ENCODE data around the gene ATP10D.
A peak's percentile ranks its signal among the peaks of the same experiment; 100 is the strongest.
"Not testable (repeated sequence)": the region's sequence is repeated elsewhere in the genome, so short reads cannot be mapped to it uniquely, and the experiment has no call there.

ATP10D gene

DNA sequence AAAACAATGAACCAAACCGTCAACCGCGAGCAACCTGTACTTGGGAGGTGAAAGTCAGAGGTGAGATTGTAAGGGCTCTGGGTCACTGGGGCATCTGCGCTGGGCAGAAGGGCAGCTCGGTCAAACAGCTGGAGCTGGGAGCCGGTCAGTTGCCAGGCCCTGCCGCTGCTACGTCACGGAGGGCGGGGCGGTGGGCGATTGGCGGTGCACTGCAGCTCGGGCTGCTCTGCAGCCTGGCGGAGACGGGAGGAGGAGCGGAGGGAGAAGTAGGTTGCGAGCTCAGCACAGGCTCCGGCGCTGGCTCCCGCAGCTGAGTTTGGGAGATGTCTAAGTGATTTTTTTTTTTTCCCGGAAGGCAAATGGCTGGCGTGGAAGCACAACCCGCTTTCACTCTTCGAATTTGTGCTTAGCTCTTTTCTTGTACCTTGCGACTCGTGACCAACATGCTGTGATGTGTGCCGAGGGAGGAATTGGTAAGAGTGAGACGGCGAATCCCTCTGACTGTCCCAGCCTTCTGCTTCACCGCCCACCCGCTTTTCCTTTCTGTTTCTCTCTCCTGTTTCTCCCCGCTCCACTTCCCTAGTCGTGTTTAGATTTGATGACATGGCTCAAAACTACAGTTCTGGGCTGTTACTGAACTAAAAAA, at the start of gene ATP10D:
ATP10D (plus strand) TSS at position 229 of the 646 bp plus-strand sequence. CDS start 27,266 bp downstream, outside the sequence.
- peak; percentile 93 for DNase-seq (ENCODE audit: low read depth)

DNA sequence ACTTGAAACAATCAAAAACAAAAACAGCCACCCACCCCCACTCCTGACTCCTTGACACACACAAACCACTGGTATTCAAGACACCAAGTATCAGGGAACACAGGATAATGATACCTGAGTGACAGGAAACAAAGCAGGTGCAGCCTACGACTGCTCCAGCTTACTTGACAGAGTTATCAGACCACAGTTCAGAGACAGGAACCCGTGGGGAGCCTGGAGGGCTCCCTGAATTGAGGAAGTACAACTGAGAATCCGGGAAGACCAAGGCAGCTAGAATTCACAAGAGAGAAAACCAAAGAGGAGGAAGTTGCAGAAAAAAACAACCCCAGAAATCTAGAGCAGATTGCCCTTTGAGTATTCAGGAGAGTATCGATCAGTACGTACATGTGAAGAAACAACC, 42.1 kb upstream of the ATP10D start:
- DNase-seq (ENCODE audit: low read depth): no peak

DNA sequence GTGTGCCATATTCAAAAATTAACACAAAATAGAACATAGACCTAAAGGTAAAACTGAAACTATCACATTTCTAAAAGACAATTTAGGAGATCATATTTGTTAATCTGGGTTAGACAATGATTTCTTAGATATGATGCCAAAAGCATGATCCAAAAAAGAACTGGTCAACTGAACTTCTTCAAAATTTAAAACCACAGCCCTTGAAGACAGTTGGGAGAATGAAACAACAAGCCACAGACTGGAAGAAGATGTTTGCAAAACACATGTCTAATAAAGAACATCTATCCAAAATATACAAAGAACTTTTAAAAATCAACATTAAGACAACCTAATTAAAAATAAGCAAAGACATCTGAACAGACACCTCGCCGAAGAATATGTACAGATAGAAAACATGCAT, 41.0 kb upstream of the ATP10D start:
- DNase-seq (ENCODE audit: low read depth): no peak

DNA sequence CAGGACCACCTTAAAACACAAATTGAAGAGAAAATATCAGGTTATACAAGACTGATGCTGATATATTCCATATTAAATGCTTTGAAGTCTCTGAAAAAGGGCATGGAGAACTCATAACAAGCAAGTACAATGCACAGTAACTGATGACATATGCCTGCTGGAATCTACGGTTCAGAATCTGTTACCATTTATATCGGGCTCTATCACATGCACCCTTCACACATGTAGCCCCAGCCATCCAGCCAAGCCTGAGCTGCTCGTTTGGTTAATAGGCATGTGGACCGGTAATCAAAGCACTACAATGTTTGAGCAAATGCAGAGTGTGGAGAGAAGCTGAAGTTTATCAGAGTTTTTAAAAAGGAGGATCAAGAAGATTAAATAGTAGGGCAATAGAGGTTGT, 33.4 kb upstream of the ATP10D start:
- peak; percentile 2 for DNase-seq (ENCODE audit: low read depth)

DNA sequence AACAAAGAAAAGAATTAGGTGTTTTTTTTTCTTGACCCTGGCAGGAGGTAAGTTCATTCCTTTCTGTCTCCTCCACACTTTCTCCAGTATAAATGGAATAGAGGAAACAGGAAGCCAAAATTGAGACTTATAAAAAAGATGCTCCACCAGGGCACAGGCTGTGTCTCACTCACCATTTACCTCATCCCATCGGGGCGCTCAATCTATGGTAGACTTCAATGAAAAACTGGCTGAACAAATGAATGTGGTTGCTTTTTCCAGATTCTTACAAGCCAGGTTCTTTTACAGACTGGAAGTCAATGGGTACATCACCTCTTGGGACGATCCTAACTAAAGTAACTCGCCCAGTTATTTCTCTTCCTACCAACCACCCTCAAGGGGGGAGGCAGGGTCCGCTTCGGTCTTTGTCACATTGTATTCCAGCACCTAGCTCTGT, 22.3 kb upstream of the ATP10D start:
- no peak for DNase-seq (ENCODE audit: low read depth)

DNA sequence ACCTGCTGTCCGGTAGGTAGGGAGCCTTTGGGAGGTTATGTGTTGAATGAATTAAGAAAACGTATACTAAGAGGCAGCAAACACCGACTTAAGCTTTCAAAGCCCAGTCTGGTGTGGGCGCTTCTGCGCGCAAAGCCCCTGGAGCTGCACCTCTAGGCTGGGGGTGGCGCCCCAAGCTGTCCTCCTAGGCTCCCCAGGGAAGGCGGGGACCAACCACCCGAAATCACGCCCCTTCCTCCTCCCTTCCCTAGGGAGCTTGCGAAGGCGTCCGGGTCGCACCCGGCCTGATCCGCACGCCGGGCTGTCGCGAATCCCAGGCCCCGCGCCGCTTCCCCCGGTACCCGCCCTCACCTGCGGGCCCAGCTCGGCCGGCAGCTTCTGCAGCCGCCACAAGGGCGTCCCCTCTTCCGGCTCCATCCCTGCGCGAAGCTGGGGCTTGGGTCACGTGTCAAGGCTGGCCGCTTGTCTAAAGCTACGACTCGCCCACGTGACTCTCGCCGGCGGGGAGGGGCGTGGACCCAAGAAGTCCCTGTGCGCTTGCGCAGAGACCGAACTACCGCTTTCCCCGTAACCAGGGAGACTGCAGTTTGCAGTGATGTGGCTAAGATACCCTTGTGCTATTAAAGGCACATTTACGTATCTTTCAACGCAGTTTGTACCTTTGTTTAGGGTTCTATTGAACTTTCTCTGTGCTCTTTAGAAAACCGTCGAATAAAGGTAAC, 21.7 kb upstream of the ATP10D start, which contains the start of gene COMMD8:
COMMD8 (minus strand) TSS at position 468 of the 722 bp plus-strand sequence; CDS start at position 417, 51 bp downstream.
- DNase-seq (ENCODE audit: low read depth): peak; percentile 93

DNA sequence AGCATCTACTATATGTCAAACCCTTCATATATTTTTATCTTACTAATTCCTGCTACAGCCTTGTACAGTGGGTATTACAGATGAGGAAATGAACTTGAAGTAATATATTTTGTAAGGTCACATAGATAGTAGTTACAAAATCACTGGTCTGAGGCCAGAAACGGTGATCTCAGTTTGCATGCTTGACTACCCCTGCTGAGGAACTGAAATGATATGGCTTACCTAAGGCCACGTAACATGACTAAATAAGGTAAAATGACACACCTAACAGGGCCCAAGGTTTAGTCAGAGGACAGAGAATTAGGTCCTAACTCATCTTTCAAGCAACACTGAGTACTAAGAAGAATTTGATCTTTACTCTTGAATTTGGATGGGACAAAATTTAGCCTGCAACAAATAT, 20.1 kb upstream of the ATP10D start:
- DNase-seq (ENCODE audit: low read depth): no peak

DNA sequence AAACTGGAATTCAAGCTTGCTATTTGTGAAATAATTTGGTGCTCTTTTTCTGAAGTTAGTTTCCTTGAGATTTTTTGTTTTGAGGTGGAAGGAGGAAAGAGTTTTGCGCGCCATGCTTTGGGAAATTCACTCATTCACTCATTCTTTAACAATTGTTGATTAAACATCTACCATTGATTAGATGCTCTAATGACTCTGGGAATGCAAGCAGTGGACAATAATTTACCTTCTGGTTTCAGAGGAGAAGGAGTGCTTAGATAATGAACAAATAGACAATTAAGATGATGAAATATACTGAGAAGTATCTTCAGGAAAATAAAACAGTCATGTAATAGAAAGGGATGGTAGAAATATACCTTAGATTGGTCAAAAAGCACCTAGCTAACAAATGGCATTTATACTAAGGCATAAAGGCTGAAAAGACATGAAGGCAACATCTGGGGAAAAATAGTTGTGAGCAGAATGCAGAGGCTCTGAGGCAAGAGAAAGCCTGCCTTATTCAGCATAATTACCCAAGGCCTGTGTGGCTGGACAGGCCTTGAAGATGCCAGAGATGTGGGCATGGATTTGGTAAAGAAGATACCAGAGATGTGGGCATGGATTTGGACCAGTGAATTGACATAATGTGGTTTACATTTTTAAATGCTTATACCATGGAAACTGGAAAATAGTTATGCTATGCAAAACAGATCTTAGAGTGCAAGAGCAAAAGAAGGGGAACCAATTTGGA, 18.9 kb upstream of the ATP10D start:
- no peak for DNase-seq (ENCODE audit: low read depth)

DNA sequence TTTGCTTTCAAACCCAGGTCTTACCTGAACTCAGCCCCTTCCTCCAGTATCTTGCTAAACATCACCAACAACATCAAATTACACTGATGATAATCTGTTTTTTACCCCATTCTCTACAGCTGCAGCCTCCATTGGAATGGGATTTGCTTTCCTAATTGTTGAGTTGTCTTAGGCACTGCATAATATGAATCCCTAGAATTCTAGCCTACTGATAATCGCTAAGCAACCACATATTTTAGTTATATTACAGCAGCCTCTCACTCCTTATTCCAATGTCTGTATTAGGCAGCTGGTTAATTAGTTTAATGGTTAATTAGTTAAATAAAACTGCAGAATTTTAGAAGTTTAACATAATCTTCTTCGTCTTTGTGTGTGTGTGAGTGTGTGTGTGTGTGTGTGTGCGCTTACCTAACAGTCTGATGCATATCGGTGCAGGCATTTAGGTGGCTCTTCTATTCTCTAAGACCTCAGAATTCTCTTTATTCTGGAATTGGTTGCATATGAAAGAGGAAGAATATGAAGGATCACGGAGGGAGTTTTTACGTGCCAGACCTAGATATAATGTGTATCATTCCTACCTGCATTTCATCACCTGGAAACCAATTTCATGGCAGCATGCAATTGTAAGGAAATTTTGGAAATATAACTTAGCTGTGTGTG, 16.2 kb upstream of the ATP10D start:
- no peak for DNase-seq (ENCODE audit: low read depth)

DNA sequence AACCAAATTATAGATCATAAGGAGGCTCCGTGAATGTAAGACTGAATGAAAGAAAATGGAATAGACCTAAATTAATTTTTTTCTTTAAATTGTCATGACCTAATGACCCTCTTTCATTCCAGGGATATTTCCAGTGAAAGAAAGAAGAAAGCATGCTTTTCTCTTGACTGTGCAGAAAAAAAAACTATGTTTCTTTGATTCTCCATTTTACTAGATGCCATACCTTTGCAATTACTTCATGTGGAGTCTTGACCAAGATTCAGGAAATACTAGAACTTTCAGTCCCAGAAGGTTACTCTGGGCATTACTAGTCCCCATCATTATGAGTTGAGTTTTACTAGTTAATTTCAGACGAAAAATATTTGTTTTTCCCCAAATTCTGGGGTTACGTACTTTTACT, 15.1 kb upstream of the ATP10D start:
- DNase-seq (ENCODE audit: low read depth): no peak

DNA sequence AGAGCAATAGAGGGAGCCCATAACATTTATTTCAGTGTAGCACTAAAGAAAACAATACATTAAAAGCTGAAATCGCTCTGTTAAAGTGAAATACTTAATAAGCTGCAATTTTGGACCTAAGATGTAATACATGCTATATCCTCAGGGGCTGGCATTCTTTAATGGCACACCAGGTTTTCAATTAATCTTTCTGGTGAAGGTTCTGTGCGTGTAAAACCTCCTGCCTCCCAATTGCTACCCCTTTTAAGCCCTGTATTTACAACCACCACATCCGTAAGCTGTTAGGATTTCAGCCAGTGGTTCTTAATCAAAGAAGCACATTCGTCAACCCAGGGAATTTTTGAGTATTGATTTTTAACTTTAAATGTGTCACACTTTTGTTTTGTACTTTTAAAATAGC, 14.0 kb upstream of the ATP10D start:
- DNase-seq (ENCODE audit: low read depth): no peak

DNA sequence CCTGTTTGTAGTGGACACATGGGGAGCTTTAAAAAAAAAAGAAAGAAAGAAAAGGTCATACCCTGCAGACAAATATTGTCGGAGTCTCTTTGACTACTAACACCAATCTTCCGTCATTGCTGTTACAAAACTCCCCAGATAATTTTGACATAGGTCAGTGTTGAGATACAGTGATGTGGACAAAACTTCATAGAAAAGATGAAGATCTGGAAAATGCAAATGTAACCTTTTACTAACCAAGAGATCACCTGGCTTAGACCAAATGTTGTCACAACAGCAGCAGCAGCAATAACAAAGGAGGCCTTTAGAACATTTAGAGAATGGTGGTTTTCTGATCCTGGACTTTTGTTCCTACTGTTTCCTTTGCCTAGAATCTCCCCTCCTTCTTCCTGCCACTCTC, 13.5 kb upstream of the ATP10D start:
- no peak for DNase-seq (ENCODE audit: low read depth)

DNA sequence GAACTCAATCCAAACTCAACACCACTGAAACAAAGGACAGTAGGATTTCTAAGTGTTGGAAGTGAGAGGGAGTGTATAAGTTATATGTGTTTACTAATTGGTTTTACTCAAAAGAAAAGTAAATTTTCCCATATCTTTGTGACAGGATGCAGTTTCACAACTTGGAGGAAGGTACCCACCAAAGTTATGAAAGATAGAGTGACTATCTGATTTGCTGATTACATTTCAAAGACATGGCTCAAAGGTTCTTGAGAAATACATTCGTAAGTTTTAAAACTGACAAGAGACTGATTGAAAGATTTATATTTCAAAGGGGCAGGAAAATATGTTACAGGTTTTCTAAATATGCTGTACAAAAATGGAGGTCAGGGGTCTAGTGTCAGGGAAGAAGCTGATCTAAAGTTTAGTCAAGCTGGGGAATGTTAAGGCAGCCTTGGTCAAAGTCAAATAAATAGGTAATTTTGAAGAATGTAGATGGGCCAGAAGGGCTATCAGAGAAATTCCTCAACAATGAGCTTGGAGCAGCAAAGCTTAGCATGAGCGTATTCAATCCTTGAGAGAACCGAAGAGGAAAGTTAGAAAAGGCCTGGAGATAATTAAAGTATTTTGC, 11.8 kb upstream of the ATP10D start:
- no peak for DNase-seq (ENCODE audit: low read depth)

DNA sequence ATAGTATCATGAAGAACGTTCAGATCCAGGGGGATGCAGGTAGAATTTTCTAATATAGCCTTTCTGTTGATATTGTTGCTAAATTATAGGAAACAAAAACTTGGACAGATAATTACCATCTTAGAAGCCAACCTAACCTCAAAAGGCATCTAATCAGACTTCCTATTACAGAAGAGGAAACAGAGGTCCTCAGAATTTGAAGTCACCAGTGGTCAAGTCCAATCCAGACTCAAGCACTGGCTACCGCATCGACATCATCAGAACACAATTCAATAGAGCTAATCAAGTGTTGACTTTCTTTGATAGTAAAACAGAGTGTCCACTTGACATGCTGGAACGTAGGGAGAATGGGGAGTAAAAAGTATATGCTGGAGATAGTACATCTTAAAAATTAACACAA, 10.3 kb upstream of the ATP10D start:
- DNase-seq (ENCODE audit: low read depth): no peak

DNA sequence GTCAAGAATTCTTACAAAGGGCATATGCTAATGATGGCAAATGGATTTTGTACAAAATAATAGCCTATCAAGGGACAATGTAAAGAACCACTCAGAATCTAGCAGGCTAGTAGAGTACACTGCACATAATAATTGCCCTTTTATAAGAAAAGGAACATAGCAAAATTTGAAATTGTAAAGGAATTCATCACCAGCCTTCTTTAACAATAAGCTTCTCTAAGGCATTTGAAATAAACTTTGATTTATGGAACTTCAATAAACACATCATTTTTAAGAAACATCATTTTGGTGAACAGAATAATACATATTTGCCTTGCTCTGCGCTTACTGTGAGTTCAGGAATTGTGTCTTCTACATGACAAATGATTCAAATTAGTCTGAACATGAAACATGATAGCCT, 9.7 kb upstream of the ATP10D start:
- no peak for DNase-seq (ENCODE audit: low read depth)

DNA sequence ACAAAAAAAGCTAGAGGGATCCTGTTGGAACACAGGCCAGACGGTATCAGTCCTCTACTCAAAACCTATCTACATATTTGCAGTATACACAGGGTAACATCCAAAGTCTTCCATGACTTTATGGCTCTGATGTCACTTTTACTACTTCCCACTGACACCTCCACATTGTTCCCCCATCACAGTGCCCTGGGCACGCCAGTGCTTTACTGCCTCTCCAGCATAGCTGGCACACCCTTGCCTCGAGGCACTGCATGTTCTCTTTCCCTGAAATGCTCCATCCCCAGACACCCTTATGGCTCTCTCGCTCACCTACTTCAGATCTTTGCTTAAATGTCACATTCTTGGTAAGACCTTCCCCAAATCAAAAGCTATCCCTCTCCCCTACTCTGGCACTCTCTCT, 6.3 kb upstream of the ATP10D start:
- DNase-seq (ENCODE audit: low read depth): no peak

DNA sequence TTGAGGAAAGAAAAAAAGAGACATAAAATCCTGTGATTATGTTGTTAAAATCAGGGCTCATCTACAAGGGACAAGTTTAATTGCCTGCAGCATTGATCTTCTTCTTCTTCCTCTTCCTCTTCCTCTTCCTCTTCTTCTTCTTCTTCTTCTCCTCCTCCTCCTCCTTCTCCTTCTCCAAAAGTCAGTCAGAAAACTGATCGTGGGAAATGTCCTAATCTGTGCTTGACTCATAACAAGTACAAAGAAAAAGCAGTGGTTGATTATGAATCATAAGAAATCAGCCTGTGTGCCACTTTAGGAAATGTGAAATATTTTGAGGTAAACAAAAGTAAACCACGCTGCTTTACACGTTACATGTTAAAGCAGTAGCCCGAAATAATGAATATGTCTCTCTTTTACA, 2.7 kb upstream of the ATP10D start:
- DNase-seq (ENCODE audit: low read depth): peak; percentile 30

DNA sequence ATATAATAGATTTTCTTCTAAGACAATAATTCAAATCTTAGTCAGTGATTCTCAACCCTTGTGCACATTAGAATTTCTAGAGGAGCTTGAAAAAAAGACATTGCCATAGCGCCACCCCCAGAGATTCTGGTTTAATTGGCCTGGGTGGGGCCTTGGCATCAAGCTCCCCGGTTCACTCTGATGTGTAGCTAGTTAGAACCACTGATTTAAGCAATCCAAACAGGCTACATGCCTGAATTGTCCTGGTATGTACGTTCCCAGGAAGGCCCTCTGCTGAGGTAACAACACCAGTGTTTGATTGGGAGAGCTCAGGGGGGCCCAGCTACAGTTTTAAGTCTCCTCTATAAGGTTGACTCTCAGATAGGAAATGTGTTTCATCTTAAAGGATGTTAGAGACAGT, 1.3 kb upstream of the ATP10D start:
- DNase-seq (ENCODE audit: low read depth): no peak

DNA sequence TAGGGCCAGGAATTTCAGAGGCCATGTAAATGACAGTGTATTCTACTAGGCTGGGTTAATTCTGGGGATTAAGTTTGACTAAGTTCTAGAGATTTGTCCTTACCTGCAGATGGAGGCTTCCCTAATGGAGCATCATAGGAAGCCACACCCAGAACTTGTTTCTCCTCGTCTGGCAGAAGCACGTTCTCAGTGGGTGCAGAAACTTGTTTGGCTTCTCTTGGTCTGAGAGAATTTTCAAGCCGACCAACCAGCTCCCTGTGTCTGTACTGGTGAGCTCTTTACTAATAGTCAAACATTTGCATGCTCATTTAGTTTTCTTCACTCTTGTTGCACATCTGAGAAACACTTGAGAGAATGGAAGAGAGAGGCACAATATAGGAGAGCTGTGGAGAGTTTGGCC, 907 bp upstream of the ATP10D start:
- DNase-seq (ENCODE audit: low read depth): no peak

DNA sequence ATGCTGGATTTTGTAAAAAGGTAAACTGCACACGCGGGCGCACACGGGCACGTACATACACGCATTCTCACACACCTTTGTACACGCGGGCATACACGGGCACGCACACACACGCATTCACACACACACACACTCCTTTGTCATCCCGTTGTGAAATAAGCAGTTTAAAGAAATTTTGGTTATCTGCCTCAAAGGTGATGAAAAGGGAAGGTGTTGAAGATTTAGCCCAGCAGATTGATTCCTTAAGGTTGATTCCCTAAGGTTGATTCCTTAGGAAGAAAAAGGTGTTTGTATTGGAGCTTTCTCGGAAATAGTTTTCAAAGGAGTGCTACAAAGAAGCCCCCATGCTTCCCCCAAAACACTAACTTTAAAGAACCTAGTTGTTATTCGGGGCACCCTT, 693 bp downstream of the ATP10D start:
- no peak for DNase-seq (ENCODE audit: low read depth)

DNA sequence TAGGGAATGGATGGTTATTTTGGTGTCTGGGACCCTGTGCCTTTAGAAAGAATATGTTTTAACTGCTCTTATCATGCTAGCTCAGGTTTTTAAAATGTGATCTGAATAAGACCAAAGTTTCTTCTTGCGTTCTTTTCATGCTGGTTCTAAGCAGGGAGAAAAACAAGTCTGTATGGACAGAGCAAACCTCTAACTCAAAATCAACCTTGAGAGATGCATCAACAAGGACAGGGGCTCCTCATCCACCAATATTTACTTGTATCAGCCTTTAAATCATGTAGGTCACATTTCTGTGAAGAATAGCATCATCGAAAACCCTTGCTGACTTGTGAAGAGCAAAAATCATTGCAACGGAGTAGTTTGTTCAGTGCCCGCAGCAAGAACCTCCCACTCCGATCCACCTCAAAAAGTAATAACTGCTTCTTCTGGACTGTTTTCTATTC, 1.2 kb downstream of the ATP10D start:
- no peak for DNase-seq (ENCODE audit: low read depth)

DNA sequence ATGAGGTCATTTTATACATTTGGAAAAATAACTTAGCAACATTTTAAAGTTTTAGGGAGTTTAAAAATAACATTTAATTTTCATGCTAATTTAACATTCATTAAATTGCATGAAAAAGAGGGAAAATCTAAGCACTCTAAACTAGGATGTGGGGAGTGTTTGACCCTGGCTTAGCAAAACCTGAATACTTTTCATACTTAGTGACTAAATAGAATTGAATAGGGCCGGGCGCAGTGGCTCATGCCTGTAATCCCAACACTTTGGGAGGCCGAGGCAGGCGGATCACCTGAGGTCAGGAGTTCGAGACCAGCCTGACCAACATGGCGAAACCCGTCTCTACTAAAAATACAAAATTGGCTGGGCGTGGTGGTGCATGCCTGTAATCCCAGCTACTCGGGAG, 1.7 kb downstream of the ATP10D start:
- not testable (repeated sequence) for DNase-seq (ENCODE audit: low read depth)

All from fibroblast of gingiva (primary cell).